Measurements from ENCODE around the gene TLE3.

TLE3 gene

DNA sequence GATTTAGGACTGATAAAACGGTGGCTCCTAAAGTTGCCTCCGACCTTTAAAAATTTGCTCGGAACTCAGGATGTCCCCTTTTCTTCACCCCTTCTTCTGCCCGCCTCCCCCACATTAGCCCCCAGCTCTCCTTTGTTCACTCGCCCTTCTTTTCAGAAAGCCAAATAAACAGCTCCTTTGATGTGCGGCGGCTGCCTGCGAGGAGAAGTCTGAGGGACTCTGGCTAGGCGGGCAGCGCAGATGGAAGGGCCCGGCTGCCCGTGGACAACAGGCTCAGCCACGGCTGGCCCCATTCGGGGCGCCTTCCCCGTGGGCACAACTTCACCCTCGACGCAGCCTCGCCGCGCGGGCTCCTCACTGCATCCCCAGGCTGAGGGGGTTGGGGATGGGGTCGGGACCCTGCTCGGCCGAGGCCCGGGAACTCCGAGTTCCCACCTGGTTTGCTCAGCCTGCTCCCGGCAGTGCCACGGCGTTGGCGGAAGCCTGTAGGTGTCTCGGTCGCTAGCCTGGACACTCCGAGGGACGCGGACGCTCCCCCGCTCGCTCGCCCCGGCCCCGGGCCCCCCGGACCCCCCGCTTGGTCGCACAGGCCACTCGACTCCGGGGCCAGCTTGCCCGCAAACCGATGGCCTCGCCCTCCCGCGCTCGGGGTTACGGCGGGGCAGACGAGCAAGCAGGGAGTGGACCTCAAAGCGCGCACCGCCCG lies 897 bp upstream of the TLE3 start:
- DNase-seq = peak; percentile 54

GRCh38 chr15:70098153-70098460 lies 390 bp upstream of the TLE3 start:
- DNase-seq = peak; percentile 41

- no peak for DNase-seq
These were observed 725 bp downstream of the TLE3 start for GRCh38 chr15:70097063-70097320.

DNA sequence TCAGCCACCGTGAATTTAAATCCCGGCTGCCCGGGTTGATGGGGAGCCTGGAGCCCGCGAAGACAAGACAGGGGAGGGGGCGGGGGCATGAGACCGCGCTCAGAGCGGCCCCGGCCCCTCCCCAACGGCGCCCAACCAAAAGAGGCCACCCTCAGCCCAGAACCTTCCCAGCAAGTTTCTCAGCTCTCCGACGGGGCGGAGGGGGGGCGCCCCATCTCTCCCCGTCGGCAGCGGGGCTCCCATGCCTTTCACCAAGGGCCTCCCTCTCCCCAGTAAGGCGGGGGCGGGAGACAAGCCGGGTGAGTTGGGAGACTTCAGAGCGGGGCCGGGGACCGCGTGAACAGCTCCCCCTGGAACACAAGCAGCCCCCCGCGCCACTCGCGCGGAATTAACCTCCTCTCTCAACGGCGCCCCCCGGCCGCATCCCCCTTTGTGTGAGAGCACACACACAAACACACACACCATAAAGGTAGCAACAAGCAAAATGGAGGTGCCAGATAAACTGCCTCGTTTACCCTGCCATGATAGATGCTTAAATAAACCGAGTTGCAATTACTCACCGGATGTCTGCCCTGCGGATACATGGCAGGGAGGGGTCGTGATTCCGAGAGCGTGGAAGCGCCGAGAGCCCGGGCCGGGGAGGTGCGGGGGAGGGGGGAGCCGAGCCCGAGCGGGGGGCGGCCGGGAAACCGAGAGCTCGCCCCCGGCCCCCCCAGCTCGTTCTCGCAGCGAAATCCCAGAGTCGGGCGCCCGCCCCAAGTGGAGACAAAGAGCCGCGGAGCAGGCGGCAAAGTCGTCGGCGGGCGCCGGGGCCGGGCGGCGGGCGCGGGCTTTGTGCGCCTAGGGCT lies 1.3 kb downstream of the TLE3 start:
- peak; percentile 66 for DNase-seq

DNA sequence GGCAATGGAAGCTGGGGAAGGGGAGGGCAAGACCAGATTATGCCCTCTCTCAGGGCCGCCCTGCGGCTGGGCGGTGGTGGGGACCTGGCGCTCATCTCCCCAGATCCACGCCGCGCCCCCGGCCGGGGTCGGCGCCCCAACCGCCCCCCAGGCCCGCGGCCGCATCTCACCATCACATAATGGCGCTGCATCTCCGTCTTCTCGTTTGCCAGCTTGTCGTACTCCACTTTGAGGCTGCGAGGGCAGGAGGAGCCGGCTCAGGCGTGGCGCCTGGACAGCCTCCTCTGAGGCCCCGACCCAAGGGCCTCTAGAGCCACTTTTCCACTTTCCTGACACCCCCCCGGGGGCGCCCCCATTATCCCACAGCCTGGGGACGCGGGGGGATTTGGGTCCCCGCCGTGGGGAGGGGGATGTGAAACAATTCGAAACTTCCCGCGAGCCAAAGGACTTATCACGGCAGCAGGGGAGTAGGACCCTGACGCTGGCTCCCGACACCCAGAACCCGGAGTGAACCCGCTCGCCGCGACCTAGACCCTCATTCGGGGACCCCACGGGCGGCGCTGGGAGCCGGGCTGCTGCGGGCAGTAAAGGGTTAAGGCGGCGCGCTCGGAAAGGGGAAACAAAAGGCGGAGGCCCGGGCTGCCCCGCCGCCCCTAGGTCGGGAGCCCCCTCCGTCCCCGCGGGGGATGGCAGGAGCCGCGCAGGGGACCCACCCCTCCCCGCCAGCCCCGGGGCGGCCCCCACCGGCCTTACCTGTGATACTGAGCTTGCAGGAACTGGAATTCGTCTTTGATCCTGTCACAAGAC lies 2.1 kb downstream of the TLE3 start:
- peak; percentile 27 for DNase-seq

- peak; percentile 41 for DNase-seq
These were observed 2.9 kb downstream of the TLE3 start for GRCh38 chr15:70094690-70095311.

- DNase-seq = no peak
These were observed 4.0 kb downstream of the TLE3 start for GRCh38 chr15:70093481-70094319.

DNA sequence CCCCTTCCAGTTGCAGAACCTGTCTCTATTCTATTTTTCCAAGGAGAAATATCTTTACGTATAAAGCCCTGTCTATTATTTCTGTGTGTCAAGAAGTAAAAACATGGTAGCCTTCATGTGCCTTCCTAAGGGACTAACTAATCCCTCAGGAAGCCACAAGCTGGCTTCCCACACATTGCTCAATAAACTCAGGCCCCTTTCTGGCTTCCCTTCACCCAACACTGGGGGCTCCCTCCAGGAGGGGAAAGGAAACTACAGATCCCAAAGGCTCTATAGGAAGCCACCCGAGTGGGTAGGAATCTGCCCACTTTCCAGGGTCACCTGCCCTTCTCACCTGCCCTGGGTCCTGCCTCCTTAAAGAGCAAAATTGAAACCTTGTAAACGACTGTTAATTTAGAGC lies 4.6 kb downstream of the TLE3 start:
- no peak for DNase-seq

DNA sequence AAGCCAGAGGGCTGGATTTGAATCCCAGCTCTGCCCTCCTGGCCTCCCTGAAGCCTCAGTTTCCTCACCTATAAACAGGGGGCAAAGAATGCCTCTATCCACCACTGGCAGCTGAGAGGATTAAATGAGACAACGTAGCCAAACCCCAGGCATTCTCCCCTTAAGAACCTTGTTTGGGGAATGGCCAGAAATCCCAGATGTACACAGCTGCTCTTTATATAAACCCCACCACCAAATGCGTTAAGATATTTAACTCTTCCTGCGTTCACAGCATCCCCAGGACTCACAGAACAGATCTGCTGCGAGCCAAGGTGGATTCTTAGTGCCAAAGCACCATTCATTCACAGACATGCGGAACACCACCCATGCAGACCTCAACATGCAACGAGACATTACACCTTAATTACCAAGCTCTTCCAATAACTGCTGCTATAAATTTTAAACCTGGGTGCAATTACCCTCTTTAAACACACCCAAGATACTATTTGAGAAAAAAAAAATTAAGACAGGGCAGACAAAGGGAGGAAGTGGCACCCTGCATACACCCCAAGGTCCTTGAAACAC lies 5.2 kb downstream of the TLE3 start:
- no peak for DNase-seq

GRCh38 chr15:70091726-70092463 lies 5.8 kb downstream of the TLE3 start:
- DNase-seq = peak; percentile 24

GRCh38 chr15:70090436-70091296 lies 7.1 kb downstream of the TLE3 start:
- no peak for DNase-seq

DNA sequence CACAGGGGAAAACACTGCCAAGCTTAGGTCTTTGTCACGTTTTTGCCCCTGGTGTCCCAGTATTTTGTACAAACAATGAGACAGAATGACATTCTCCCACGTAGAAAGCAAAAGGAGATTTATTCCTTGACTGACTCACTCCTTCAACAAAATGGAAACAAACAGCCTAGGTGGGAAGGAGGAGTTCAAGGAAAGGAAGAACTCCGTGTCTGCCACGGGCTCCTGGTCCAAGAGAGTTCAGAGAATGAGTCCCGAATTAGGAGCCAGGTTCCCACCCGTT lies 8.1 kb downstream of the TLE3 start:
- DNase-seq = no peak

- no peak for DNase-seq
These were observed 8.6 kb downstream of the TLE3 start for GRCh38 chr15:70088887-70089691.

- no peak for DNase-seq
These were observed 9.3 kb downstream of the TLE3 start for GRCh38 chr15:70088455-70088854.

- no peak for DNase-seq
These were observed 9.9 kb downstream of the TLE3 start for GRCh38 chr15:70087708-70088352.

GRCh38 chr15:70086636-70087035 lies 11.1 kb downstream of the TLE3 start:
- no peak for DNase-seq

DNA sequence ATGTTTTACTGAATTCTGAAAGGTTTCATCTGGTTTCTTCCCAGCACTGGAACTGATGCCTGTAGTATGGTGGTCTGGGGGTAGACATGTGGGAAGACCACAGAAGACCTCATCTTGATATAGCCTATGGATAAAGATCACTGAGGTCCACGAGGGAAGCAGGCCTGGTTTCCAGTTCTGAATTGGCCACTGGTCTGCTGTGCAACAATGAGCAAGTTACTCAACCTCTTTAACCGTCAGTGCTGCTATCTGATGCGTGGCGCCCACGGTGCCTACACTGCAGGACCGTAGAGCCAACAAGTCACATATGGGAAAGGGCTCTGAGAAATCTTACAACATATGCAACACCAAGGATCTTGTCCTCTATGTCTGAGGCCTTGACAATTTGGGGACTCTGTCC lies 13.3 kb downstream of the TLE3 start:
- no peak for DNase-seq

DNA sequence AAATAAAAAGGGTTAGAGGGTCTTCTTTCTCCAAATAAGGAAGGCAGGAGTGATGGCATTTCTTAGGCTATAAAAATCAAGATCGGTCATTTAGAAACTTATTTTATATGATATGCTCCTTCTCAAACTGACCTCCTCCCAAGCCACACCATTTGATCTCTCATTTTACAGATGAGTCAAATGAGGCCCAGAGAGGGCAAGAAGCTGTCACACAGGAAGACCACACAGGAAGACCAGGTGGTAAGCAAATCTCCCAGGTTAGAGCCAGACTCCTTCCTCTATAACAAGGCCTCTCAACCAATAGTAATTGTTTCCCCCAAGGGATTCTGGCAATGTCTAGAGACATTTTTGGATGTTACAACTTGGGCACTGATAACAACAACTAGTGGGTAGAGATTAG lies 13.8 kb downstream of the TLE3 start:
- peak; percentile 32 for DNase-seq

- no peak for DNase-seq
These were observed 14.3 kb downstream of the TLE3 start for GRCh38 chr15:70083418-70083817.

Data from CD4-positive, alpha-beta T cell treated with Interleukin-17A for 4 hours (primary cell).